GM23338 (cell line): ENCODE data around the gene OBSCN. TPM values are rescaled to one million over a fixed set of nuclear protein-coding genes. Genes with fewer than 3 reads are reported as not detected.

Experiments
- ATAC-seq: fragments of 200-7000 bp; cut with Tn5 transposase; 3 replicates; pipeline ENCODE4 v1.9.1; 2020
- DNase-seq: peaks from one replicate; pipeline ENCODE4 v3.0.0-alpha.2; 2015; ENCODE audit warnings: low spot score
- H2AFZ ChIP-seq: fragments of 200-600 bp; sonication (generic); 2 replicates; pipeline ENCODE4 v1.8.0; 2016; ENCODE audit warnings: antibody characterized with exemption, mild to moderate bottlenecking, moderate library complexity
- H3F3A ChIP-seq: fragments of 200-600 bp; sonication (generic); replicated peaks from 2 replicates; pipeline ENCODE4 v1.8.0; 2017; ENCODE audit warnings: antibody characterized with exemption, mixed run types, low read depth
- H3K27ac ChIP-seq: fragments of 200-600 bp; sonication (generic); 2 replicates; pipeline ENCODE4 v1.6.1; 2016; ENCODE audit warnings: low read depth
- H3K27me3 ChIP-seq: fragments of 200-600 bp; sonication (generic); 2 replicates; pipeline ENCODE4 v1.8.0; 2016; ENCODE audit warnings: mild to moderate bottlenecking, mixed run types, moderate library complexity; ENCODE audit not compliant: insufficient read depth
- H3K36me3 ChIP-seq: fragments of 200-600 bp; sonication (generic); 2 replicates; pipeline ENCODE4 v1.8.0; 2016; ENCODE audit warnings: mild to moderate bottlenecking; ENCODE audit not compliant: insufficient read depth
- H3K4me1 ChIP-seq: fragments of 200-600 bp; sonication (generic); 2 replicates; pipeline ENCODE4 v1.8.0; 2016; ENCODE audit warnings: mild to moderate bottlenecking, moderate library complexity; ENCODE audit not compliant: insufficient read depth
- H3K4me2 ChIP-seq: fragments of 200-600 bp; sonication (generic); 2 replicates; pipeline ENCODE4 v1.7.1; 2017; ENCODE audit warnings: mixed run types
- H3K4me3 ChIP-seq: fragments of 200-600 bp; sonication (generic); 2 replicates; pipeline ENCODE4 v1.6.1; 2016; ENCODE audit warnings: mixed run types
- H3K79me2 ChIP-seq: fragments of 200-600 bp; sonication (generic); replicated peaks from 2 replicates; pipeline ENCODE4 v1.8.0; 2017; ENCODE audit warnings: mild to moderate bottlenecking; ENCODE audit not compliant: insufficient read depth
- H3K9me2 ChIP-seq: fragments of 200-600 bp; sonication (generic); 2 replicates; pipeline ENCODE4 v1.8.0; 2017; ENCODE audit not compliant: insufficient read depth
- H4K20me1 ChIP-seq: fragments of 200-600 bp; sonication (generic); replicated peaks from 2 replicates; pipeline ENCODE4 v1.8.0; 2017; ENCODE audit warnings: mild to moderate bottlenecking; ENCODE audit not compliant: insufficient read depth
- H3K27ac Mint-ChIP-seq: 2 replicates; pipeline ENCODE4 v1.8.0; 2020; ENCODE audit warnings: inconsistent platforms, mild to moderate bottlenecking, moderate library complexity, mixed read lengths
- H3K27me3 Mint-ChIP-seq: 3 replicates; pipeline ENCODE4 v1.8.0; 2022; ENCODE audit warnings: low read depth, mild to moderate bottlenecking, moderate library complexity, mixed read lengths, inconsistent platforms; ENCODE audit not compliant: insufficient read depth, poor library complexity
- H3K36me3 Mint-ChIP-seq: 3 replicates; pipeline ENCODE4 v1.8.0; 2021; ENCODE audit warnings: low read depth, mild to moderate bottlenecking, inconsistent platforms, moderate library complexity, mixed read lengths
- H3K4me1 Mint-ChIP-seq: 3 replicates; pipeline ENCODE4 v1.8.0; 2020; ENCODE audit warnings: mild to moderate bottlenecking, inconsistent platforms, mixed read lengths
- H3K4me3 Mint-ChIP-seq: 3 replicates; pipeline ENCODE4 v1.8.0; 2021; ENCODE audit warnings: moderate library complexity, mild to moderate bottlenecking, inconsistent platforms, mixed read lengths
- H3K9me3 Mint-ChIP-seq: 3 replicates; pipeline ENCODE4 v1.8.0; 2020; ENCODE audit warnings: moderate library complexity, mild to moderate bottlenecking, inconsistent platforms, mixed read lengths
- CREB1 ChIP-seq: fragments of 250-450 bp; sonication (Bioruptor Pico); IDR thresholded peaks from 2 replicates; pipeline ENCODE4 v1.5.0; 2020; ENCODE audit warnings: low read depth, mild to moderate bottlenecking, moderate library complexity
- EZH2 ChIP-seq: fragments of 200-600 bp; sonication (generic); IDR thresholded peaks from one replicate; pipeline ENCODE4 v1.8.0; 2017; ENCODE audit warnings: antibody characterized with exemption, mild to moderate bottlenecking, low read depth; ENCODE audit not compliant: unreplicated experiment
- NANOG ChIP-seq: IDR thresholded peaks from 2 replicates; pipeline ENCODE4 v1.6.1; 2016; ENCODE audit warnings: antibody characterized with exemption, borderline replicate concordance
- ZNF114 ChIP-seq: fragments of 250-450 bp; sonication (Bioruptor Pico); IDR thresholded peaks from 2 replicates; pipeline ENCODE4 v1.5.0; 2020; ENCODE audit warnings: mild to moderate bottlenecking, moderate library complexity
- ZNF331 ChIP-seq: fragments of 250-450 bp; sonication (Bioruptor Pico); IDR thresholded peaks from 2 replicates; pipeline ENCODE4 v1.5.0; 2020; ENCODE audit warnings: low read depth, mild to moderate bottlenecking, moderate library complexity
- polyA plus RNA-seq: library from polyadenylated mRNA; unstranded; fragments of >200 nt; fragmentation: Nextera tagmentation; extraction: Ambion mirVana; gene quantifications from 2 replicates; pipeline ENCODE4 v1.2.1, GENCODE V29; 2016
- total RNA-seq: library from RNA; depleted of rRNA; stranded (reverse); fragments of >200 nt; shearing (Covaris generic); gene quantifications from 2 replicates; pipeline ENCODE4 v1.2.3, GENCODE V29; 2014
- TF ChIP-seq, protein P1 (sequence below): fragments of 250-450 bp; sonication (Bioruptor Pico); IDR thresholded peaks from 2 replicates; pipeline ENCODE4 v1.5.0; 2020; ENCODE audit warnings: mild to moderate bottlenecking, moderate library complexity

OBSCN gene
- total and polyA plus RNA-seq, 2 experiments from 2014 or later = 8.4 to 38.5 TPM

DNA sequence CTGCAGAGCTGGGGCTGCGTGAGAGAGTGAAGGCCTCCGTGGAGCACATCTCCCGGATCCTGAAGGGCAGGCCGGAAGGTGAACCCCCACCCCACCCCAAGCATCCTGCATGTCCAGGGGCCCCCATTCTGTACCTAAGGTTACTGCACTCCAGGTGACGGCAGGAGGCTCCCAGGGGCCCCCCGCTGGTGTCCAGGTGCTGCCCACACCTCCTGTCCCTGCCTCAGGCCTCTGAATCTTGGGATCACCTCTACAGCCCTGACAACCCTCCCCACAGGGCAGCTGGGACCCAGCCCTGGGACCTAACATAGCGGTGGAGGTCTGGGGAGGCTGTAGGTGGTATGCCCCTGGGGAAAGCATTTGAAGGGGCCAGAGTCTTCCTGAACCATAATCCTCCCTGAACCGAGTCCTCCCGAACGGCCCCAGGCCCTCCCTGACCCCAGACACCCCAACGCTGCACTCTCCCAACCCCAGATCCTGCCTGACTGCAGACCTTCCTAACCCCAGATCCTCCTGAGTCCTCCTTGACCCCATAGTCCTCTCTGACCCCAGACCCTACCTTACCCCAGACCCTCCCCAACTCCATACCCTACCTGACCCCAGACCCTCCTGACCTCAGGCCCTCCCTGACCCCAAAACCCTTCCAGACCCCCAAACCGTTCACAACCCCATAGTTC lies 165.3 kb downstream of the OBSCN start:
- Mint-ChIP-seq H3K4me1 (peaks cover 5% of the 10 kb centered on the region; the same call in 1 of the 3 replicates), H3K27ac (no peak overlapping the region), H3K9me3 (no peaks in the 10 kb centered on the region), H3K27me3 (peaks cover 5% of the 10 kb centered on the region), H3K36me3 (peaks cover 3% of the 10 kb centered on the region; the same call in 1 of the 3 replicates), H3K4me3 (no peak overlapping the region)
- no peaks in the 10 kb centered on the region for H3K79me2 ChIP-seq
- TF ChIP-seq ZNF114 = no peak
- TF ChIP-seq CREB1 = no peak
- no peak for TF ChIP-seq ZNF331 (CRISPR knock-in tag)
- TF ChIP-seq EZH2 = no peak
- TF ChIP-seq, protein P1, sequence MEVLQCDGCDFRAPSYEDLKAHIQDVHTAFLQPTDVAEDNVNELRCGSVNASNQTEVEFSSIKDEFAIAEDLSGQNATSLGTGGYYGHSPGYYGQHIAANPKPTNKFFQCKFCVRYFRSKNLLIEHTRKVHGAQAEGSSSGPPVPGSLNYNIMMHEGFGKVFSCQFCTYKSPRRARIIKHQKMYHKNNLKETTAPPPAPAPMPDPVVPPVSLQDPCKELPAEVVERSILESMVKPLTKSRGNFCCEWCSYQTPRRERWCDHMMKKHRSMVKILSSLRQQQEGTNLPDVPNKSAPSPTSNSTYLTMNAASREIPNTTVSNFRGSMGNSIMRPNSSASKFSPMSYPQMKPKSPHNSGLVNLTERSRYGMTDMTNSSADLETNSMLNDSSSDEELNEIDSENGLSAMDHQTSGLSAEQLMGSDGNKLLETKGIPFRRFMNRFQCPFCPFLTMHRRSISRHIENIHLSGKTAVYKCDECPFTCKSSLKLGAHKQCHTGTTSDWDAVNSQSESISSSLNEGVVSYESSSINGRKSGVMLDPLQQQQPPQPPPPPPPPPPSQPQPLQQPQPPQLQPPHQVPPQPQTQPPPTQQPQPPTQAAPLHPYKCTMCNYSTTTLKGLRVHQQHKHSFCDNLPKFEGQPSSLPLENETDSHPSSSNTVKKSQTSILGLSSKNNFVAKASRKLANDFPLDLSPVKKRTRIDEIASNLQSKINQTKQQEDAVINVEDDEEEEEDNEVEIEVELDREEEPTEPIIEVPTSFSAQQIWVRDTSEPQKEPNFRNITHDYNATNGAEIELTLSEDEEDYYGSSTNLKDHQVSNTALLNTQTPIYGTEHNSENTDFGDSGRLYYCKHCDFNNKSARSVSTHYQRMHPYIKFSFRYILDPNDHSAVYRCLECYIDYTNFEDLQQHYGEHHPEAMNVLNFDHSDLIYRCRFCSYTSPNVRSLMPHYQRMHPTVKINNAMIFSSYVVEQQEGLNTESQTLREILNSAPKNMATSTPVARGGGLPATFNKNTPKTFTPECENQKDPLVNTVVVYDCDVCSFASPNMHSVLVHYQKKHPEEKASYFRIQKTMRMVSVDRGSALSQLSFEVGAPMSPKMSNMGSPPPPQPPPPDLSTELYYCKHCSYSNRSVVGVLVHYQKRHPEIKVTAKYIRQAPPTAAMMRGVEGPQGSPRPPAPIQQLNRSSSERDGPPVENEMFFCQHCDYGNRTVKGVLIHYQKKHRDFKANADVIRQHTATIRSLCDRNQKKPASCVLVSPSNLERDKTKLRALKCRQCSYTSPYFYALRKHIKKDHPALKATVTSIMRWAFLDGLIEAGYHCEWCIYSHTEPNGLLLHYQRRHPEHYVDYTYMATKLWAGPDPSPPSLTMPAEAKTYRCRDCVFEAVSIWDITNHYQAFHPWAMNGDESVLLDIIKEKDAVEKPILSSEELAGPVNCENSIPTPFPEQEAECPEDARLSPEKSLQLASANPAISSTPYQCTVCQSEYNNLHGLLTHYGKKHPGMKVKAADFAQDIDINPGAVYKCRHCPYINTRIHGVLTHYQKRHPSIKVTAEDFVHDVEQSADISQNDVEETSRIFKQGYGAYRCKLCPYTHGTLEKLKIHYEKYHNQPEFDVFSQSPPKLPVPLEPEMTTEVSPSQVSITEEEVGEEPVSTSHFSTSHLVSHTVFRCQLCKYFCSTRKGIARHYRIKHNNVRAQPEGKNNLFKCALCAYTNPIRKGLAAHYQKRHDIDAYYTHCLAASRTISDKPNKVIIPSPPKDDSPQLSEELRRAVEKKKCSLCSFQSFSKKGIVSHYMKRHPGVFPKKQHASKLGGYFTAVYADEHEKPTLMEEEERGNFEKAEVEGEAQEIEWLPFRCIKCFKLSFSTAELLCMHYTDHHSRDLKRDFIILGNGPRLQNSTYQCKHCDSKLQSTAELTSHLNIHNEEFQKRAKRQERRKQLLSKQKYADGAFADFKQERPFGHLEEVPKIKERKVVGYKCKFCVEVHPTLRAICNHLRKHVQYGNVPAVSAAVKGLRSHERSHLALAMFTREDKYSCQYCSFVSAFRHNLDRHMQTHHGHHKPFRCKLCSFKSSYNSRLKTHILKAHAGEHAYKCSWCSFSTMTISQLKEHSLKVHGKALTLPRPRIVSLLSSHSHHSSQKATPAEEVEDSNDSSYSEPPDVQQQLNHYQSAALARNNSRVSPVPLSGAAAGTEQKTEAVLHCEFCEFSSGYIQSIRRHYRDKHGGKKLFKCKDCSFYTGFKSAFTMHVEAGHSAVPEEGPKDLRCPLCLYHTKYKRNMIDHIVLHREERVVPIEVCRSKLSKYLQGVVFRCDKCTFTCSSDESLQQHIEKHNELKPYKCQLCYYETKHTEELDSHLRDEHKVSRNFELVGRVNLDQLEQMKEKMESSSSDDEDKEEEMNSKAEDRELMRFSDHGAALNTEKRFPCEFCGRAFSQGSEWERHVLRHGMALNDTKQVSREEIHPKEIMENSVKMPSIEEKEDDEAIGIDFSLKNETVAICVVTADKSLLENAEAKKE (CRISPR knock-in tag) = no peak
- no peak for TF ChIP-seq NANOG
- no peak overlapping the region for H3K4me3 ChIP-seq
- no peaks in the 10 kb centered on the region for H3K9me2 ChIP-seq
- no peak overlapping the region for H3K4me2 ChIP-seq
- H4K20me1 ChIP-seq = no peaks in the 10 kb centered on the region
- H3K27me3 ChIP-seq = peaks cover 7% of the 10 kb centered on the region; the same call in 1 of the 2 replicates
- DNase-seq (no peak), ATAC-seq (no peak)
- H3F3A ChIP-seq = no peaks in the 10 kb centered on the region
- H3K36me3 ChIP-seq = no peaks in the 10 kb centered on the region
- H3K27ac ChIP-seq = no peak overlapping the region
- no peak overlapping the region for H2AFZ ChIP-seq
- no peaks in the 10 kb centered on the region for H3K4me1 ChIP-seq
